Epithelial cell of prostate (primary cell): ENCODE data around the gene GNB1L.
"Not testable (repeated sequence)": the region's sequence is repeated elsewhere in the genome, so short reads cannot be mapped to it uniquely, and the experiment has no call there.

Source experiments
- DNase-seq: peaks from one replicate; pipeline ENCODE4 v3.0.0-alpha.2; 2011; ENCODE audit warnings: low read depth, low spot score
- H3K27ac ChIP-seq: fragments of 450-650 bp; 2 replicates; pipeline ENCODE4 v1.5.1; 2017; ENCODE audit warnings: mild to moderate bottlenecking

Gene GNB1L

DNA sequence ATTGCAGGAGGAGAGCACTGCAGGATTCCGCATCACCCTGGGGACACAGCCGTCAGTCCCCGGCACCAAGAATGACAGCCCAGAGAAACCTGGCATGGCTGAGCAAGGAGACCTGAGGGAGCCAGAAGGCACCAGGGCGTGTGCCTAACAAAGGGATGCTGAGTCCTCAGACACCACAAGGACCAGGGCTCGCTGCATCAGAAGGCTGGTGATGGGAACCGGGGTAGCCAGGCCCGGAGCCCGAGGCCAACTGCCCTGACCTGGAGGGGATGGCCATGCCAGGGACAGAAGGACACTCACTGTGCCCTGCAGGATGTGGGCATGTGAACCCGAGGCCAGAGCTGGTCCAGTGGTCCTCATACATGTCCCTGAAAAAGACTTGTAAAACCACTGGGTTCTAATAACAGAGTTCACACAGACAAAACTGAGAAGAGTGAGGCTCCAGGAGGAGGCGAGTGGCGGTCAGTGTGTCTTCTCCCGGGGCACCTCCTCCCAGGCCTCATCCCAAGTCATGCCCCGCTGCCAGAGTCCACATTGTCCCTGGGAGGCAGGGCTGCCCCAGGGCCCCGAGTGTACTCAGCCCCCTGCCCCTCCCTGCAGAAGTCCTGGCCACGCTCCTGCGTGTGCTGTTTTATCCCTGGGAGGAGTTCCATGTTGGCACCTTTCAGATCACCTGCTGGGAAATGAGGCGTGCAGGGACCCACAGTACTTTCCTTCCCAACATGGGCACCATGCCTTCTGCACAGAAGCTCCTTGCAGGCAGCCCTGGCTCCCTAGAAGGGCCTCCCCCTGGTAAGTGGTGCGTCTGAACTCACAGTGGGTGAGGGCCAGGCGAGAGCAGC, 51.6 kb downstream of the GNB1L start:
- H3K27ac ChIP-seq: no peak overlapping the region
- no peak for DNase-seq

DNA sequence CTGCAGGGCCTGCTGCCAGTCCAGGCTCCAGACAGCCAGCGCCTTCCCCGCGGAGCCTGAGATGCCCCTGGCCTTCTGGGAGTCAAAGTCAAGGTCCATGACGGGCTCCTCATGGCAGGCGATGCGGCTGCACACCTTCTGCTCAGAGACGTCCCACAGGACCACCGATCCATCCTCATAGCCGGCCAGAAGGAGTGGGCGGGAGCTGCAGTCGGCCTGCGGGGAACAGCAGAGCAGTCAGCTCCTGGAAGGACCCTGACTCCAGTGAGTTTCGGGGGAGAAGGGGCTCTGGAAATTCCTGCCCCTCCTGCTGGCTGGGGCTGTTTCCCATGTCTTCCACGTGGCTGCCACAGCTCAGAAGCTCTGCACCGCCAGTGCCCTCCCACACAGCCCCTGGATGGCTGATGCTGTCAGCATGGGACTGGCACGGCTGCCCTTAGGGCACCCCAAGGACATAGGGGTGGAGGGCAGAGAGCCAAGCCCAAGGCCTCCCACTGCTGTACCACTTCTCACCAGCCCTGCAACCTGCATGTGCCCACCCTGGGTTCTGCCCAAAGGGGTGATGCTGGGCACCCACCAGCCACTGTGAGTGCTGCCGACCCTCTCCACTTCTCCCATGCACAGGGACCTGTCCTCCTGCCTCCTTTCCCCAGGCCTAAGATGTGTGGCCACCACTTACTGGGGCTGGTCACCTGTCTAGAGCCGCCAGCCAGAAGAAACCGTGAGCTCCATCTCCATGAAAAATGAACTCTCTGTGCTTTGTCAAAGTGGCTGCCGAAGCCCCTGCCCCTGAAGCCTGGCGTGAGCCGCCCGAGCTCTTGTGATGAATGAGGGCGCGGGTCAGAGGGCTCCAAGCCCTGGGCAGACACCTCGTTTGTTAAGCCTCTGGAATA, 52.4 kb downstream of the GNB1L start:
- no peak for DNase-seq
- no peak overlapping the region for H3K27ac ChIP-seq

DNA sequence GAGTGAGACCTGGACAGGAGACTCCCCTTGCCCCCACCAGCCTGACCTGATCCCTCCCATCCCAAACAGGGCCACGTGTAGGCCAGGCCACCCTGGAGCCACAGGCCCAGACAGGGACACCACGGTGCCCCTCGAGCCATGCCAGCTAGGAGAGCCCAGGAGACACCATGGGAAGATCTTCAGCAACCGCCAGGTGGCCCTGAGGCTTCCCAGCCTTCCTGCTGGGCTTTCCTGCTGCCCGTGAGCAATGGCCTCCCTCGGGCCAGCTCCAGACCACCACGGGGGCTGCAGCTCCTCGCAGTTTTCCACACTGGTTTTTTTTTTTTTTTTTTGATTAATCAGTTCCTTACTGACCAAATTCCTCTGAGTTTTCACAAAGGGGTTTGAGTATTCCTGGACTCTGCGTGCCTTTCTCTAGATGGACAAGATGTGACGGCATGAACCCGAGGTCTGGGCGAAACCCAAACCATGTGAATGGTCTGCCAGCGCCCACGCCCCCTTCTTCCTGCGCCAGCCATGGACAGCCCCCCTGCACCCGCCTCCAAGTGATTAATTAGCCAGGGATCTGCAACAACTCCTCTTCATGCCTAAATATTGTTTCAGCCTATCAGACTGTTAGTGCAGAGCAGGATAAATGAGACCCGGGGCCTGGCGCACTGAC, 53.2 kb downstream of the GNB1L start:
- H3K27ac ChIP-seq: no peak overlapping the region
- no peak for DNase-seq

DNA sequence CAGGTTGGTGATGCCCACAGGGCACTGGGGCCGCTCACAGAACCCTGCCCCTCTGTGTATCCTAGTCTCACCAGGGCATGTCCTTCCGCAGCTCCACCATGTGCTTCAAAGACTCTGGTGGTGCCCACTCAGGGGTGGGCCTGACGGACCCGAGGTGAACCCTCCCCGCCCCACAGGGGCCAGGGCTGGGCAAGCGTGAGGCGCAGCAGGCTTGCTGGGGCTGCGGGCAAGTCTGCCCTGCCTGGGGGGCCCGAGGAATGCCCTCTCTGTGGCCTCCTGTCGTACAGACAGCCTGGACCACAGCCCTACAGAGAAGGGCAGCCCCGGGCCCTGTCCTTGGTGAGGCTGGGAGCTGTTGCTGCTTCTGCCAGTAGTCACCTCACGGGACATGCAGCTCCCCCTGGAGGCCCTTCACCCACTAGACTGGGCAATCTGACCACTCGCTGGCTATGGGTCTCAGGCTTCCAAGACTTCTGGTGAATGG, 53.9 kb downstream of the GNB1L start:
- no peak for DNase-seq
- H3K27ac ChIP-seq: no peak overlapping the region

DNA sequence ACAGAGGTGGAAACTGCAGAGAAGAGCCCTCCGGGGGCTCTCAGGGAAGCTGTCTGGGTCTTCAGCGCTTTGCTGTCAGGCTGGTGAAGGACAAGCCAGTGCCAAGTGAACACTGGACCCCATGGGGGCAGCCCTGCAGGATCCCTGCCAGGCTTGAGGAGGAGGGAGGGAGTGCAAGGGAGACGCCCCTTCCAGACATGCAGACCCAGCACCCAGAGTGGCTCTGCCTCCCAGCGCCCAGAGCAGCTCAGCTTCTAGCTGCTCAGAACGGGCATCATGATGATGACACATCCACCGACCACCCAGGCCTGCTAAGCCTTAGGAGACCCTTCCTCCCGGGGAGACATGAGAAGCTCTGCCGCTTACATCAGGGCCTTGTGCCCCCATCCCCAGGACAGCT, 54.4 kb downstream of the GNB1L start:
- H3K27ac ChIP-seq: no peak overlapping the region
- no peak for DNase-seq

DNA sequence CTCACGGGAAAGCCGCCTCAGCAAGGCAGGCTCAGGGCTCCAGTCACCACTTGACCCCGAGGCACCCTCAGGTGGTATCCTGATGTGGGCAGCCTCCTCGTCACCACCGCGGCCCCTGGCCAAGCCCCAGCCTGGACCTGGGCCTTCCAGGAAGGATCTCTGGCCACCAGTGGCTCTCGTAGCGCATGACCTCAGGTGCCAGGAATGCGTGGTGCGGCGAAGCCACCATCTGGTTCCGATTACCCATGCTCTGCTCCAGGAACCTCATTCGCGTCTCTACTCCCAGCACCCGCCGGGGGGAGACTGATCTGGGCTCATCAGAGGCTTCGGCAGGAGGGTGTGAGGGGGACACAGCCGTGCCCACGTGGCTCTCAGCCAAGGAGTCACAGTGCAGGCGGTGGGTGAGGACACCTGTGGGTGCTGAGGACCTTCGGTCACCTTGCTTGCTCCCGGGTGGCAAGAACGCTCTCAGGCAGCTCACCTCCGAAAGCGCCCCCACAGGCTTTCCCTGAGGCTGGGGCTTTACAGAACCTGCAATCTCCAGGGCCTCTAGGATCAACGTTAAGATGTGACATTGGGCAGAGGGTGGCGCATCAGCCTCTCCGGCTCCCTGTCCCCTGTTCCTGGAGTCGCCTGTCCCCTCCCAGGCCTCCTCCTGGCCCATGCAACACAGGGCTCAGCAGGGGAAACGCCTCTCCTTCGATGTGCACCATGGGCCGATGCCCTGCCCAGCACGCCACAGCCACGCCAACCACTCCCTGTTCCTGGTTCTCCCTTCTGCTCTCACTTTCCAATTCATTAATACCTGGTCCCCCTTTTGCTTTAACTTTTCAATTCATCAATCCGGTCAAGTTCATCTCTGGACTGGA, 55.1 kb downstream of the GNB1L start:
- no peak overlapping the region for H3K27ac ChIP-seq
- no peak for DNase-seq

DNA sequence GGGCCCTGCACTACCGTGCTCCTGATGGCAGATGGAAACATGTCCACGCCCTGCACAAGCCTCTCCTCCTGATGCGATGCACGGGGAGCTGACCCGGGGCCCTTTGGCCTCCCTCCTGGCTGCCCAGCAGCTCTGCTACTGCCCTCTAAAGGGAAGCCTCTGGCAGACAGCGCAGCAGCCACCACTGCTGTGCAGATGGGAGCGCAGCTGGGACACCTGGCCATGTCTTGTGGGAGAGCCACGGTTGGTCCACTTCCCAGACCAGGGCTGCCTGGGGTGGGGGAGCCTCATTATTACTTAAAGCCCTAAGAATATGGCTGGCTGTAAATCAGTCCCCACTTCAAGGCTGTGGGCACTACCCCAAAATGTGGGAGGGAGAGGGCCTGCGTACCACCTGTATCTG, 55.8 kb downstream of the GNB1L start:
- no peak overlapping the region for H3K27ac ChIP-seq
- DNase-seq: no peak

DNA sequence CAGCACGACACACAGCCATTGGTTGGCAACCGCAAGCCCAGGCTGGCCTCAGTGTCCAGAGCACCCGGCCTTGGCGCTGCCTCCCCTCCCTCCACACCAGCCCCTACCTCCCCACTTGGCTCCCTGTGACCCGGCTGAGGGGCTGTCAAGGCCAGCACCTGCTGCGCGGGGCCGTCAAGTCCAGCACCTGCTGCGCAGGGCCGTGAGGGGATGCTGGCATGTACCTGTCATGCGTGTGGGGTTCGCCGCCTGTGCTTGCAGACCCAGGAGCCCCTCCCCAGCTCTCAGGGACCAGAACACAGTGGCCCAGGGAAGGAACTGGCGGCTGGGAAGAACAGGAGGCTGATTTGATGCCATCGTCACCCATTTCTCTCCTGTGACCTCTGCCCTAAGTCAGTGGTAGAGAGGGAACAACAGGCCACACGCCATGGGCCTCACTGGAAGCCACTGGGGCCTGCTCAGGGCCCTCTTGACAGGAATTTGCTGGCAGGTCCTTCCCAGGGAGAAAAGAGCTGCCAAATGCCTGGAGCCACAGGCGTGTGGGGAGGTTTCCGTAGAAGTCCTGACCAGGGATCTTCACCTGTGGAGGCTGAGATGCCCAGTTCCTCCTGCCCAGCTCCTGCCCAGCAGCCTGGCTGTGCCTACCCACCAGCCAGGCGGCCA, 56.5 kb downstream of the GNB1L start:
- DNase-seq: no peak

DNA sequence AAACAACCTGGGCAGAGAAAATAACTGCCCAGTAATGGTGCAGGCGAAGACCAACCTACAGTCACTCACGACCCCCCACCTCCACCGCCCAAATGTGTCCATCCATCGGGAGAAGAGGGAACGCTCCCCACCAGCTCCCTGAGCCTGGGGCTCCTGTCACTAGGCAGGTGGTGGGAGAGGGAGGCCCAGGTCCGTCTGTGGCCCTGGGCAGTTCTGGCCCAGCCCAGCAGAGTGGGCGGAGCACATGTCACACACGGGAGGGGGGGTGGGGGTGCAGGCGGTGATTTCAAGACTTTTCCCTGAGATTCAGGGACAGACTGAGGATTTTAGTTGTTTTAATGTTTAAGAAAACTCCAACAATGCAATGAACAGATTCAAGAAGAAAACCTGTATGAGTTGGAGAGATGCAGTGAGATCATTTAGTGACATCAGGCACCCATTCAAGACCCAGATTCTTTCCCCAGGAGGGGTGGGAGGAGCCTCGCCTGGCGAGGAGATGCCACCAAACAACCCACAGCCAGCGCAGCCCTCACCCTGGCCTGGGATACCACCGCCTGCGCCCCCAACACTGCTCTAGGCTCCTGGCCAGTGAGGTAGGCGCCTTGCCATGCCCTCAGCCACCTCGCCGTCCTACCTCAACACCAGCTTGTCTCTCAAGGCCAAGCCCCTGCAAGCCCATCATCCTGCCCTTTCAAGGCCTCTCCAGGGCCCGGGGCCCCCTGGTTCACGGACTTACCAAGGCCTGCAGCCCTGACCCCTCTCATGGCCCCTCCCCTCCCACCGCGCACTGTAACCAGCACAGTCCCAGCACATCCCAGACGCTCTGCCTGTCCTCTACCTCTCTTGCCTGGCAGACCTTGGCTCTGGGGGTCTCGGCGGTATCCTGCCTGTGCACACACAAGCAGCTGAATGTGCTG, 57.3 kb downstream of the GNB1L start:
- H3K27ac ChIP-seq: no peak overlapping the region
- DNase-seq: no peak

More for the DNA sequence above, 56.5 kb downstream of the GNB1L start:
- no peak overlapping the region for H3K27ac ChIP-seq

DNA sequence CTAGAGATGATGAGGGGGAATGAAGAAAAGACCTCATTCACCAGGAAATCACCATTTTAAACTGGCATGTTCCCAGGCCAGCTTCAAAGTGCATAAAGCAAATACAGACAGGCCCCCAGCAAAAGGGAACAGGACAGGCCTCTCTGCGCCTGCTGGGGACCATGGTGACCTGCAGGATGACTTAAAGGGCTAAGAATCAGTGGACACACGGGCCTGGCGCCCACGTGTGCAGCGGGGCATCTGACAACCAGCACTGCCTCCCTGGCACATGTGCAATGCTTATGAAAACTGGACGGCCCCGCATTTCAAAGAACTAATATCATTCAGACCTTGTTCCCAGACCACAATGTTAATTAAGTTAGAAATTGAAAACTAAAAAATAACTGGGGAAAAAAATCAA, 58.5 kb downstream of the GNB1L start:
- H3K27ac ChIP-seq: no peak overlapping the region
- DNase-seq: no peak

DNA sequence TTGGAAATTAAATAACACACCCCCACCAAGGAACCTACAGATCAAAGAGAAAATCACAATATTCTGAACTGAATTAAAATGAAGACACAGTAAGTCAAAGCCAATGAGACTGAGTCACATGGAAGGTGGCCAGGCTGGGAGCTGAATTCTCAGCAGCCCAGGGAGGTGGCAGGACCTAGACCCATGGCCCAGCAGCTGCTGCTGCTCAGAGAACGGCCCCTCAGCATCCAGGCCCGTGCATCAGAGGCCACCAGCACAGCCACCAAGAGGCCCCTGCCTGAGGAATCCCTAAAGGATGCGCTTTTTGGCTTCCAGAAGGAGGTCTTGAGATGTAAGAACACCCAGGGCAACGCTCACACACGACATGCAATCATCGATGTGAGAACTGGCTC, 59.1 kb downstream of the GNB1L start:
- no peak for DNase-seq
- H3K27ac ChIP-seq: no peak overlapping the region

DNA sequence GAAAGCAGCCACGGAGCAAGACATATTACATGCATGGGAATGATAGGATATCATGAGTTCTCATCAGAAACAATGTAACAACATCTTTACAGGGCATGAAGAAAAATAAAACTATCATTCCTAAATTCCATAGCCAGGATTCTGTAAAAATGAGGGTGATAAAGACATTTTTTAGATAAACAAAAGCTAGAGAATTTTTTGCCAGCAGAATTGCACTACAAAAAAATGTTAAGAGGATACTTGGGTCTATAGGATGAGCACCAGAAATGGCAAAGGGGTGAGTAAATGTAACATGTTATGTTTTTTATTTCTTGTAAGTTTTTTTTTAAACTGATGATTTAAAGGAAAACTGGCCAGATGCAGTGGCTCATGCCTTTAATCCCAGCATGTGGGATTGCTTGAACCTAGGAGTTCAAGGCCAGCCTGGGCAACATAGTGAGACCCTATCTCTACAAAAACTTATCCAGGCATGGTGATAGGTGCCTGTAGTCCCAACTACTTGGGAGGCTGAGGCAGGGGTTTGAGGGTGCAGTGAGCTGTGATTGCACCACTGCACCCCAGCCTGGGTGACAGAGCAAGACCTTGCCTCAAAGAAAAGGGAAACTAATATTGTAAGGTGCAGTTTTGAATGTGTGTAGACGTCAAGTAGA, 60.9 kb downstream of the GNB1L start:
- no peak overlapping the region for H3K27ac ChIP-seq
- DNase-seq: no peak

DNA sequence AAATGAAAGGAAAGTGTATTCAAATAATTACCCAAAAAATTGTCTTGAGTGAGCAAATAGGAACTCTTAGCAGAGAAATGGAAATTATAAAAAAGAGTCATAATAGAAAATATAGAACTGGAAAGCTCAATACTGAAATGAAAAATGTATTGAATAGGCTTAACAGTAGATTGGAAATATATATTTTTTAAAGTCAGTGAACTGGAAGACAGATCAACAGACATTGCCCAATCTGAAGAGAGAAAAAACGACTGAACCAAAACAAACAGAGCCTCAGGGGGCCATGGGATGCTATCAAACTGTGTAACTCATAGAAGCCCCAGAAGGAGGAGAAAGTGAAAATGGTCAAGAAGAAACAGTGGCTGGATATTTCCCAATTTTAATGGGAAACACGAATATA, 61.5 kb downstream of the GNB1L start:
- no peak for DNase-seq
- no peak overlapping the region for H3K27ac ChIP-seq

DNA sequence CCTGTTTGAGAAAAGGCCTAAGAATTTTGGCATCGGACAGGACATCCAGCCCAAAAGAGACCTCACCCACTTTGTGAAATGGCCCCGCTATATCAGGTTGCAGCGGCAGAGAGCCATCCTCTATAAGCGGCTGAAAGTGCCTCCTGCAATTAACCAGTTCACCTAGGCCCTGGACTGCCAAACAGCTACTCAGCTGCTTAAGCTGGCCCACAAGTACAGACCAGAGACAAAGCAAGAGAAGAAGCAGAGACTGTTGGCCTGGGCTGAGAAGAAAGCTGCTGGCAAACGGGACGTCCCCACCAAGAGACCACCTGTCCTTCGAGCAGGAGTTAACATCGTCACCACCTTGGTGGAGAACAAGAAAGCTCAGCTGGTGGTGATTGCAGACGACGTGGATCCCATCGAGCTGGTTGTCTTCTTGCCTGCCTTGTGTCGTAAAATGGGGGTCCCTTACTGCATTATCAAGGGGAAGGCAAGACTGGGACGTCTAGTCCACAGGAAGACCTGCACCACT, 62.2 kb downstream of the GNB1L start:
- DNase-seq, H3K27ac ChIP-seq: not testable (repeated sequence)

DNA sequence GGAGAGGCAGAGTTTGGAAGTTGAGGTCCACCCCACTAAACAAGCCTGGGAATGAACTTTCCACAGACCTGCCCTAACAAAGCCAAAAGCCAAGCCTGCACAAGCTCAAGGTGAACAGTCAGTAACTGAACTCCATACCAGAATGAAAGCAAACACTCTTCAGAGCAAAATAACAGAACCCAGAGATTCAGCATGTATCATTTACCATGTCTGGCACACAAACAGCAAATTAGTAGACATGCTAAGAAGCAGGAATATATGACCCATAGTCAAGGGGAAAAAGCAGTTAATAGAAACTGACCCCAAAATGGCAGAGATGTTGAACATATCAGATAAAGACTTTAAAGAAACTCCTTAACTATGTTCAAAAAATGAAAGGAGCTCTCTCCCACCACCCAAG, 62.8 kb downstream of the GNB1L start:
- no peak for DNase-seq
- H3K27ac ChIP-seq: no peak overlapping the region

DNA sequence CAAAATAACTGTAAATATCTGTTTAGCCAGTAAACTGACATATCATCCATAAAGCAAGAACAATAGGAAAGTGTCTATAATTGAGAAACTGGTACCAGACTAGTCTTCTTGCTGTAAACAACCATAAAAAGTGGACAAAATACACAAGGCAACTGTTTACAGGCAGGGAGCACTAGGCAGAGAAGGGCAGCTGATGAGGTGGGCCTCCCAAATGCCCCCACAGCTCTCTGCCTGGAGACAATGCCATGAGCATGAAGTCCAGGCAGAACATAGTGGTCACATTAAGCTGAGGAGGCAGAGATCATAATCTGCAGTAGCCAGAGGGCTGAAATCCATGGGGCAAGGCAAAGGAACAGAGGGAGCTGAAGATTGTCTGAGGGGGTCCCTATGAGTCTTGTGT, 63.4 kb downstream of the GNB1L start:
- no peak for DNase-seq

DNA sequence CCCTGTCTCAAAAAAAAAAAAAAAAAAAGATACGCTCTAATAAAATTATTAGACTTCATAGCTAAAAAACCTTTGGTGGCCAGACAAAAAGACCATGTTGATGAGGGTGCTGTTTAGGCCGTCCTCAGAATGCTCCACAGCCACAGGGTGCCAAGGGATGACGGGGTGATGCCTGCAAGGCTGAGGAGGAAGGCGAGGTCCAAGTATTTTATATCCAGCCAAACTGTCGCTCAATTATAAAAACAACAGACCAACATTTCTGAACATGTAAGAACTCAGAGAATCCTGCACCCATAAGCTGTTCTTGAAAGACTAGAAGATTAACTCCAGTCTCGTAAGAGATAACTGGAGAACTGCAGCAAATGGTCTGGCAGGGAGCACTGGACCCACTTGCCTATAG, 64.8 kb downstream of the GNB1L start:
- H3K27ac ChIP-seq: no peak overlapping the region
- DNase-seq: no peak

More for the DNA sequence above, 63.4 kb downstream of the GNB1L start:
- no peak overlapping the region for H3K27ac ChIP-seq

DNA sequence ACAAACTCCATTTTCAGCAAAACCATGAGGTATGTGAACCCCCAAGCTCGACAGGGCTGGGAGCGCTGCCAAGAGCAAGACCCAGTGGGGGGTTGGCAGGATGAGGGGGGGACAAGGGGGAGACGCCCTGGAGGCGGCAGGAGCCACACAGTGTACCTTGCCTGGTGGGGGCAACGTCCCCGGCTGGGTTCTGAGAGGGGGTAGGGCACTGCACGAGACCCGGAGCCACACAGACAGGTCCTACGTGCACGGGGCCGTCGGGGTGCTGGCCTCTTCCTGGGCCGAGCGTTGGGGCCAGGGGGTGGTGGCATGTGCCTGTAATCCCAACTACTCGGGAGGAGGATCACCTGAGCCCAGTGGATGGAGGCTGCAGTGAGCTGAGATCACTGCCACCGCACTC, 65.3 kb downstream of the GNB1L start:
- no peak overlapping the region for H3K27ac ChIP-seq
- no peak for DNase-seq
